Activated naive CD8-positive, alpha-beta T cell (primary cell): ENCODE measurements around the gene ATP1A1.
A peak's percentile ranks its signal among the peaks of the same experiment; 100 is the strongest.

Source experiments
- H3K27ac Mint-ChIP-seq: one replicate; pipeline ENCODE4 v1.8.0; 2021; ENCODE audit warnings: mixed read lengths
- H3K27me3 Mint-ChIP-seq: one replicate; pipeline ENCODE4 v1.8.0; 2021; ENCODE audit warnings: mixed read lengths
- H3K36me3 Mint-ChIP-seq: one replicate; pipeline ENCODE4 v1.8.0; 2021; ENCODE audit warnings: mixed read lengths
- H3K4me1 Mint-ChIP-seq: one replicate; pipeline ENCODE4 v1.8.0; 2021; ENCODE audit warnings: low read depth, mixed read lengths
- H3K4me3 Mint-ChIP-seq: one replicate; pipeline ENCODE4 v1.8.0; 2021; ENCODE audit warnings: mild to moderate bottlenecking, mixed read lengths
- H3K9me3 Mint-ChIP-seq: one replicate; pipeline ENCODE4 v1.8.0; 2021; ENCODE audit warnings: low read depth, mixed read lengths

The ATP1A1 gene

GRCh38 chr1:116415699-116416533 is 42.9 kb downstream of the ATP1A1 start:
- Mint-ChIP-seq H3K9me3 (no peaks in the 10 kb centered on the region), H3K4me1 (peaks cover 40% of the 10 kb centered on the region), H3K27me3 (no peaks in the 10 kb centered on the region), H3K36me3 (peaks cover 10% of the 10 kb centered on the region), H3K27ac (peak overlapping the region; percentile 58), H3K4me3 (peak overlapping the region; percentile 49)

GRCh38 chr1:116416854-116417513 is 43.9 kb downstream of the ATP1A1 start:
- Mint-ChIP-seq H3K27ac (no peak overlapping the region), H3K4me3 (peak overlapping the region; percentile 93), H3K36me3 (peaks cover 8% of the 10 kb centered on the region), H3K27me3 (no peaks in the 10 kb centered on the region), H3K9me3 (no peaks in the 10 kb centered on the region), H3K4me1 (peaks cover 38% of the 10 kb centered on the region)

- Mint-ChIP-seq H3K4me3 (peak overlapping the region; percentile 93), H3K27me3 (no peaks in the 10 kb centered on the region), H3K27ac (peak overlapping the region; percentile 92), H3K36me3 (peaks cover 7% of the 10 kb centered on the region), H3K9me3 (no peaks in the 10 kb centered on the region), H3K4me1 (peaks cover 38% of the 10 kb centered on the region)
Measured at GRCh38 chr1:116417678-116418077, 44.6 kb downstream of the ATP1A1 start.

- Mint-ChIP-seq H3K27me3 (no peaks in the 10 kb centered on the region), H3K9me3 (no peaks in the 10 kb centered on the region), H3K4me3 (peak overlapping the region; percentile 93), H3K36me3 (peaks cover 4% of the 10 kb centered on the region), H3K4me1 (peaks cover 35% of the 10 kb centered on the region), H3K27ac (peak overlapping the region; percentile 92)
Measured at GRCh38 chr1:116418091-116418830, 45.2 kb downstream of the ATP1A1 start.

- Mint-ChIP-seq H3K9me3 (no peaks in the 10 kb centered on the region), H3K4me3 (no peak overlapping the region), H3K4me1 (peaks cover 27% of the 10 kb centered on the region), H3K36me3 (no peaks in the 10 kb centered on the region), H3K27ac (no peak overlapping the region), H3K27me3 (no peaks in the 10 kb centered on the region)
Measured at GRCh38 chr1:116420417-116421200, 47.6 kb downstream of the ATP1A1 start.

GRCh38 chr1:116424438-116424837 is 51.4 kb downstream of the ATP1A1 start:
- no peaks in the 10 kb centered on the region for H3K9me3 Mint-ChIP-seq

GRCh38 chr1:116424863-116425262 is 51.8 kb downstream of the ATP1A1 start:
- Mint-ChIP-seq H3K36me3 (no peaks in the 10 kb centered on the region), H3K27ac (no peak overlapping the region), H3K9me3 (no peaks in the 10 kb centered on the region), H3K4me1 (no peaks in the 10 kb centered on the region), H3K4me3 (no peak overlapping the region), H3K27me3 (peaks cover 3% of the 10 kb centered on the region)

More at GRCh38 chr1:116424438-116424837, 51.4 kb downstream of the ATP1A1 start:
- H3K4me1 Mint-ChIP-seq: peaks cover under 1% of the 10 kb centered on the region
- peaks cover 3% of the 10 kb centered on the region for H3K27me3 Mint-ChIP-seq
- H3K27ac Mint-ChIP-seq: no peak overlapping the region
- no peak overlapping the region for H3K4me3 Mint-ChIP-seq
- H3K36me3 Mint-ChIP-seq: no peaks in the 10 kb centered on the region

- Mint-ChIP-seq H3K4me3 (no peak overlapping the region), H3K4me1 (no peaks in the 10 kb centered on the region), H3K36me3 (no peaks in the 10 kb centered on the region), H3K27ac (no peak overlapping the region), H3K9me3 (no peaks in the 10 kb centered on the region), H3K27me3 (peaks cover 3% of the 10 kb centered on the region)
Measured at GRCh38 chr1:116425987-116426386, 52.9 kb downstream of the ATP1A1 start.

GRCh38 chr1:116426401-116426800 is 53.4 kb downstream of the ATP1A1 start:
- peaks cover 3% of the 10 kb centered on the region for H3K27me3 Mint-ChIP-seq
- H3K27ac Mint-ChIP-seq: no peak overlapping the region
- no peaks in the 10 kb centered on the region for H3K36me3 Mint-ChIP-seq
- no peaks in the 10 kb centered on the region for H3K9me3 Mint-ChIP-seq
- no peak overlapping the region for H3K4me3 Mint-ChIP-seq
- no peaks in the 10 kb centered on the region for H3K4me1 Mint-ChIP-seq

- H3K27me3 Mint-ChIP-seq: peaks cover 3% of the 10 kb centered on the region
Measured at GRCh38 chr1:116428576-116428975, 55.5 kb downstream of the ATP1A1 start.

GRCh38 chr1:116429821-116430374 is 56.9 kb downstream of the ATP1A1 start:
- Mint-ChIP-seq H3K4me3 (no peak overlapping the region), H3K27me3 (peaks cover 3% of the 10 kb centered on the region), H3K4me1 (no peaks in the 10 kb centered on the region), H3K36me3 (no peaks in the 10 kb centered on the region), H3K27ac (no peak overlapping the region), H3K9me3 (no peaks in the 10 kb centered on the region)

More at GRCh38 chr1:116428576-116428975, 55.5 kb downstream of the ATP1A1 start:
- Mint-ChIP-seq H3K4me3 (no peak overlapping the region), H3K4me1 (no peaks in the 10 kb centered on the region), H3K9me3 (no peaks in the 10 kb centered on the region), H3K27ac (no peak overlapping the region), H3K36me3 (no peaks in the 10 kb centered on the region)

GRCh38 chr1:116431870-116432500 is 58.9 kb downstream of the ATP1A1 start:
- H3K36me3 Mint-ChIP-seq: no peaks in the 10 kb centered on the region
- H3K9me3 Mint-ChIP-seq: no peaks in the 10 kb centered on the region
- H3K27me3 Mint-ChIP-seq: no peaks in the 10 kb centered on the region
- H3K4me3 Mint-ChIP-seq: no peak overlapping the region
- no peak overlapping the region for H3K27ac Mint-ChIP-seq
- no peaks in the 10 kb centered on the region for H3K4me1 Mint-ChIP-seq

- H3K9me3 Mint-ChIP-seq: no peaks in the 10 kb centered on the region
- H3K4me3 Mint-ChIP-seq: no peak overlapping the region
- H3K27ac Mint-ChIP-seq: no peak overlapping the region
- no peaks in the 10 kb centered on the region for H3K36me3 Mint-ChIP-seq
- H3K27me3 Mint-ChIP-seq: no peaks in the 10 kb centered on the region
- H3K4me1 Mint-ChIP-seq: no peaks in the 10 kb centered on the region
Measured at GRCh38 chr1:116432655-116433265, 59.7 kb downstream of the ATP1A1 start.
